ENCODE measurements around the gene SCT. TPM values are rescaled to one million over a fixed set of nuclear protein-coding genes. Genes with fewer than 3 reads are reported as not detected.

SCT gene
- total and polyA plus RNA-seq, 2 donors (not counting 3 experiments of a cell fraction or from before 2014, with no cell fraction given): not detected

- no peak for DNase-seq (ENCODE audit: low read depth, low spot score)
- no peaks in the 10 kb centered on the region for H3K9me1 ChIP-seq (replicated peaks; ENCODE audit: control insufficient read depth, extremely low read depth, insufficient read depth, low read length)
- peaks cover 22 to 35% of the 10 kb centered on the region in 2 experiments for H3K27me3 ChIP-seq (ENCODE audit: control insufficient read depth in 2 of 2, insufficient read depth in 2 of 2, low read length in 2 of 2)
- H2AFZ ChIP-seq (ENCODE audit: low read depth, low read length): no peak overlapping the region
- TF ChIP-seq CTCF (IDR thresholded peaks at IDR 0.05; ENCODE audit: extremely low read depth in 1 of 2, insufficient read depth in 1 of 2, low read depth in 1 of 2, low read length in 2 of 2) (no peak), GATA2 (IDR thresholded peaks at IDR 0.05; ENCODE audit: insufficient read depth, insufficient read length, low read depth, low read length) (no peak), FOS (IDR thresholded peaks at IDR 0.05; ENCODE audit: borderline replicate concordance, insufficient read depth, low read length) (no peak), MYC (IDR thresholded peaks at IDR 0.05; ENCODE audit: low read depth, low read length) (no peak), POLR2AphosphoS5 (IDR thresholded peaks at IDR 0.05; ENCODE audit: insufficient read depth, low read depth, low read length) (no peak), POLR2A (IDR thresholded peaks at IDR 0.05; ENCODE audit: low read depth, low read length) (no peak), EZH2 (IDR thresholded peaks at IDR 0.05; ENCODE audit: borderline replicate concordance, low read depth, low read length, severe bottlenecking) (no peak), JUN (IDR thresholded peaks at IDR 0.05; ENCODE audit: borderline replicate concordance, insufficient read depth, insufficient read length, low read depth) (no peak), MAX (IDR thresholded peaks at IDR 0.05; ENCODE audit: insufficient read depth, insufficient read length) (no peak)
- no peaks in the 10 kb centered on the region for H4K20me1 ChIP-seq (replicated peaks; ENCODE audit: control insufficient read depth, extremely low read depth, insufficient read depth, low read length)
- H3K4me3 ChIP-seq (replicated peaks in 1 of 3; ENCODE audit: insufficient read depth in 1 of 3, low read depth in 1 of 3, low read length in 3 of 3): no peak overlapping the region
- POLR2A ChIA-PET: no interaction called here
- H3K4me2 ChIP-seq (ENCODE audit: insufficient read depth, low read length): no peak overlapping the region
- BruUV-seq (replicated peaks): no TSS peak
- H3K36me3 ChIP-seq (ENCODE audit: control insufficient read depth in 2 of 2, extremely low read depth in 1 of 2, insufficient read depth in 2 of 2, low read length in 2 of 2): peaks cover 0 to 12% of the 10 kb centered on the region in 2 experiments
- H3K4me1 ChIP-seq (ENCODE audit: control insufficient read depth, extremely low read depth, insufficient read depth, low read length): peaks cover 4% of the 10 kb centered on the region
- no peaks in the 10 kb centered on the region for H3K79me2 ChIP-seq (ENCODE audit: control insufficient read depth, insufficient read depth, low read length)
- dilution Hi-C loops (cut with MboI; ENCODE audit: extremely low pct_ligation_motif_present, low sequenced_read_pairs): no loop called here
- intact Hi-C loops (cut with micrococcal nuclease): no loop called here
- CTCF ChIA-PET: no interaction called here
- no peak overlapping the region for H3K9ac ChIP-seq (replicated peaks; ENCODE audit: extremely low read depth, insufficient read depth, low read length)
- FAIRE-seq: no peak
- H3K9me3 ChIP-seq (replicated peaks; ENCODE audit: control insufficient read depth, insufficient read depth, low read length): no peaks in the 10 kb centered on the region
- no peak overlapping the region for H3K27ac ChIP-seq (ENCODE audit: insufficient read depth, low read depth, low read length)
Measured at GRCh38 chr11:641806-642370, 14.9 kb upstream of the SCT start.

Data from endothelial cell of umbilical vein (primary cell).